ENCODE data around the gene PROSER3. TPM values are rescaled to one million over a fixed set of nuclear protein-coding genes. Genes with fewer than 3 reads are reported as not detected.

Gene PROSER3
- total and polyA plus RNA-seq, 2 of the 13 experiments (the other 11 are each of a cell fraction or from before 2014, with no cell fraction given), result 5.1 to 5.7 TPM

- H3K27me3 ChIP-seq (ENCODE audit: control insufficient read depth in 1 of 2, insufficient read depth in 2 of 2, low read length in 2 of 2), result no peaks in the 10 kb centered on the region; a peak in 1 of 5 replicates
- FAIRE-seq (no peak), ATAC-seq (no peak), DNase-seq (ENCODE audit: low spot score) (no peak)
- no TSS peak for BruUV-seq (replicated peaks)
- no peak overlapping the region for H3K4me2 ChIP-seq (ENCODE audit: low read depth, low read length)
- CTCF ChIA-PET (ENCODE audit: low intra/inter-chr PET ratio, low total read pairs), result no interaction called here
- H3K36me3 ChIP-seq (replicated peaks in 1 of 2; ENCODE audit: control insufficient read depth in 1 of 2, insufficient read depth in 2 of 2, low read length in 2 of 2), result peaks cover 3 to 20% of the 10 kb centered on the region in 2 experiments; a peak in 3 of 5 replicates
- peaks cover 11% of the 10 kb centered on the region for H3K79me2 ChIP-seq (ENCODE audit: insufficient read depth, low read length)
- WGBS (ENCODE audit: low lambda C conversion rate), result 93% methylated on average over 19 of the region's 20 CpGs
- H3K27ac ChIP-seq (ENCODE audit: extremely low read length, insufficient read depth, low read length), result no peak overlapping the region
- intact Hi-C loops (cut with micrococcal nuclease; ENCODE audit: unreplicated experiment) (no loop called here), in situ Hi-C loops (cut with HindIII; ENCODE audit: extremely low pct_ligation_motif_present, low pct_unique_long_range_greater_than_20kb) (no loop called here)
- TF ChIP-seq ZNF235 (CRISPR knock-in tag; IDR thresholded peaks at IDR 0.05; ENCODE audit: borderline replicate concordance), result no peak
- no peak for TF ChIP-seq ZKSCAN1 (IDR thresholded peaks at IDR 0.05; ENCODE audit: low read length)
- TF ChIP-seq RFX5 (IDR thresholded peaks at IDR 0.05; ENCODE audit: low read depth, low read length), result no peak
- no peak for TF ChIP-seq ZNF567 (CRISPR knock-in tag; IDR thresholded peaks at IDR 0.05; ENCODE audit: borderline replicate concordance)
- TF ChIP-seq ZNF253 (CRISPR knock-in tag; IDR thresholded peaks at IDR 0.05; ENCODE audit: borderline replicate concordance), result no peak
- no peak for TF ChIP-seq ZNF792 (CRISPR knock-in tag; IDR thresholded peaks at IDR 0.05)
- TF ChIP-seq, protein P1, sequence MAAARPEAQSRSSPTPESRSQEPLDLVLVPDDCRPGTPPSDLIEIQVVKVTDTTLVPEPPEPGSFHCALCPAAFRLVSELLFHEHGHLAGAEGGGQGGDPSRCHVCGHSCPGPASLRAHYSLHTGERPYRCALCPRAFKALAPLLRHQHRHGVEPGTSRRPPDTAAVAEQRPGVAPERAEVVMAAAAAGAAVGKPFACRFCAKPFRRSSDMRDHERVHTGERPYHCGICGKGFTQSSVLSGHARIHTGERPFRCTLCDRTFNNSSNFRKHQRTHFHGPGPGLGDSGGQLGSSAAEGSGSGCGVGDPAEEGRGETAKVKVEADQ (CRISPR knock-in tag; IDR thresholded peaks at IDR 0.05; ENCODE audit: borderline replicate concordance), result no peak
- no peak for TF ChIP-seq RORA (CRISPR knock-in tag; IDR thresholded peaks at IDR 0.05)
- no peak for TF ChIP-seq HOXD1 (CRISPR knock-in tag; IDR thresholded peaks at IDR 0.05)
- H4K20me1 ChIP-seq (ENCODE audit: insufficient read depth, low read length), result no peaks in the 10 kb centered on the region
- no peak overlapping the region for H3K4me3 ChIP-seq (replicated peaks in 1 of 3; ENCODE audit: insufficient read depth in 1 of 3, low read depth in 2 of 3, low read length in 3 of 3)
- no peak overlapping the region for H2AFZ ChIP-seq (ENCODE audit: low read length)
- no peaks in the 10 kb centered on the region for H3K9me3 ChIP-seq (ENCODE audit: low read length)
- POLR2A ChIA-PET, result no interaction called here
- H3K4me1 ChIP-seq (ENCODE audit: insufficient read depth, low read length), result peaks cover 21% of the 10 kb centered on the region
- H3K9ac ChIP-seq (ENCODE audit: insufficient read depth, low read depth, low read length), result no peak overlapping the region
Observed at GRCh38 chr19:35752746-35753350, 5.1 kb upstream of the PROSER3 start.

Measured in HepG2 (cell line).